GM12878 (cell line): Measurements from ENCODE around the gene NT5M.

Experiments
- CBX5 ChIP-seq: sonication (generic); IDR thresholded peaks from 2 replicates; pipeline ENCODE4 v1.6.1; 2016; ENCODE audit warnings: low read depth, moderate library complexity, mild to moderate bottlenecking, inconsistent platforms
- EP300 ChIP-seq, 2 experiments: fragments of 150-350 bp in 1 of 2; IDR thresholded peaks; 2 replicates each; pipeline ENCODE4 v1.6.1; 2011 to 2012; ENCODE audit warnings: low read depth in 2 of 2, low read length in 2 of 2, borderline replicate concordance in 1 of 2, improper control_type of control experiment in 1 of 2, inconsistent platforms in 1 of 2; ENCODE audit not compliant: control insufficient read depth in 1 of 2
- ESRRA ChIP-seq: IDR thresholded peaks from 2 replicates; pipeline ENCODE4 v1.6.1; 2012; ENCODE audit warnings: mild to moderate bottlenecking, low read length, improper control_type of control experiment
- FOXM1 ChIP-seq: IDR thresholded peaks from 2 replicates; pipeline ENCODE4 v1.6.1; 2012; ENCODE audit warnings: low read depth, mild to moderate bottlenecking, inconsistent platforms, low read length, moderate library complexity
- HCFC1 ChIP-seq: fragments of 150-350 bp; IDR thresholded peaks from 2 replicates; pipeline ENCODE4 v1.6.1; 2014; ENCODE audit warnings: low read length
- POLR2A ChIP-seq: IDR thresholded peaks from 2 replicates; pipeline ENCODE4 v1.6.1; 2011; ENCODE audit warnings: low read depth, mild to moderate bottlenecking, low read length
- POLR2AphosphoS2 ChIP-seq: IDR thresholded peaks from 2 replicates; pipeline ENCODE4 v1.6.1; 2011; ENCODE audit warnings: low read depth, mild to moderate bottlenecking, low read length, improper control_type of control experiment, moderate library complexity
- TCF12 ChIP-seq: IDR thresholded peaks from 2 replicates; pipeline ENCODE4 v1.6.1; 2011; ENCODE audit warnings: low read depth, mild to moderate bottlenecking, low read length
- ZNF384 ChIP-seq: IDR thresholded peaks from 2 replicates; pipeline ENCODE4 v1.6.1; 2012; ENCODE audit warnings: low read depth, mild to moderate bottlenecking, low read length, improper control_type of control experiment, borderline replicate concordance
- TF ChIP-seq, protein P1 (sequence below), 3 experiments: IDR thresholded peaks in 2 of 3; conservative IDR thresholded peaks in 1 of 3; 2 replicates each; pipeline ENCODE4 v1.5.1; 2011; ENCODE audit warnings: low read depth in 3 of 3, low read length in 3 of 3, mild to moderate bottlenecking in 3 of 3, control low read depth in 2 of 3, moderate library complexity in 2 of 3, inconsistent platforms in 1 of 3, mixed read lengths in 1 of 3; ENCODE audit not compliant: control insufficient read depth in 2 of 3, insufficient read depth in 1 of 3; ENCODE audit errors: extremely low read depth in 1 of 3
- TF ChIP-seq, protein P2 (sequence below): fragments of 450-650 bp; IDR thresholded peaks from 2 replicates; pipeline ENCODE4 v1.6.1; 2014; ENCODE audit warnings: mild to moderate bottlenecking
- TF ChIP-seq, protein P3 (sequence below): IDR thresholded peaks from 2 replicates; pipeline ENCODE4 v1.6.1; 2012; ENCODE audit warnings: low read depth, low read length, improper control_type of control experiment
- TF ChIP-seq, protein P4 (sequence below): fragments of 450-650 bp; IDR thresholded peaks from 2 replicates; pipeline ENCODE4 v1.6.1; 2017; ENCODE audit warnings: mild to moderate bottlenecking, moderate library complexity

GRCh38 chr17:17326275-17326875 lies 23.2 kb downstream of the NT5M start:
- TF ChIP-seq CBX5 (no peak), TCF12 (no peak), HCFC1 (no peak), EP300 (IDR thresholded peaks at IDR 0.05; ENCODE audit: borderline replicate concordance in 1 of 2, control insufficient read depth in 1 of 2, low read depth in 2 of 2, low read length in 2 of 2) (no peak), POLR2AphosphoS2 (no peak), FOXM1 (no peak), POLR2A (no peak), ESRRA (no peak), ZNF384 (no peak)
- TF ChIP-seq, protein P1, sequence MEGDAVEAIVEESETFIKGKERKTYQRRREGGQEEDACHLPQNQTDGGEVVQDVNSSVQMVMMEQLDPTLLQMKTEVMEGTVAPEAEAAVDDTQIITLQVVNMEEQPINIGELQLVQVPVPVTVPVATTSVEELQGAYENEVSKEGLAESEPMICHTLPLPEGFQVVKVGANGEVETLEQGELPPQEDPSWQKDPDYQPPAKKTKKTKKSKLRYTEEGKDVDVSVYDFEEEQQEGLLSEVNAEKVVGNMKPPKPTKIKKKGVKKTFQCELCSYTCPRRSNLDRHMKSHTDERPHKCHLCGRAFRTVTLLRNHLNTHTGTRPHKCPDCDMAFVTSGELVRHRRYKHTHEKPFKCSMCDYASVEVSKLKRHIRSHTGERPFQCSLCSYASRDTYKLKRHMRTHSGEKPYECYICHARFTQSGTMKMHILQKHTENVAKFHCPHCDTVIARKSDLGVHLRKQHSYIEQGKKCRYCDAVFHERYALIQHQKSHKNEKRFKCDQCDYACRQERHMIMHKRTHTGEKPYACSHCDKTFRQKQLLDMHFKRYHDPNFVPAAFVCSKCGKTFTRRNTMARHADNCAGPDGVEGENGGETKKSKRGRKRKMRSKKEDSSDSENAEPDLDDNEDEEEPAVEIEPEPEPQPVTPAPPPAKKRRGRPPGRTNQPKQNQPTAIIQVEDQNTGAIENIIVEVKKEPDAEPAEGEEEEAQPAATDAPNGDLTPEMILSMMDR (IDR thresholded peaks at IDR 0.05 in 2 of 3, conservative IDR thresholded peaks at IDR 0.05 in 1 of 3; ENCODE audit: control insufficient read depth in 2 of 3, extremely low read depth in 1 of 3, insufficient read depth in 1 of 3, low read depth in 3 of 3, low read length in 3 of 3), result no peak
- TF ChIP-seq, protein P2, sequence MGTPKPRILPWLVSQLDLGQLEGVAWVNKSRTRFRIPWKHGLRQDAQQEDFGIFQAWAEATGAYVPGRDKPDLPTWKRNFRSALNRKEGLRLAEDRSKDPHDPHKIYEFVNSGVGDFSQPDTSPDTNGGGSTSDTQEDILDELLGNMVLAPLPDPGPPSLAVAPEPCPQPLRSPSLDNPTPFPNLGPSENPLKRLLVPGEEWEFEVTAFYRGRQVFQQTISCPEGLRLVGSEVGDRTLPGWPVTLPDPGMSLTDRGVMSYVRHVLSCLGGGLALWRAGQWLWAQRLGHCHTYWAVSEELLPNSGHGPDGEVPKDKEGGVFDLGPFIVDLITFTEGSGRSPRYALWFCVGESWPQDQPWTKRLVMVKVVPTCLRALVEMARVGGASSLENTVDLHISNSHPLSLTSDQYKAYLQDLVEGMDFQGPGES, result no peak
- TF ChIP-seq, protein P3, sequence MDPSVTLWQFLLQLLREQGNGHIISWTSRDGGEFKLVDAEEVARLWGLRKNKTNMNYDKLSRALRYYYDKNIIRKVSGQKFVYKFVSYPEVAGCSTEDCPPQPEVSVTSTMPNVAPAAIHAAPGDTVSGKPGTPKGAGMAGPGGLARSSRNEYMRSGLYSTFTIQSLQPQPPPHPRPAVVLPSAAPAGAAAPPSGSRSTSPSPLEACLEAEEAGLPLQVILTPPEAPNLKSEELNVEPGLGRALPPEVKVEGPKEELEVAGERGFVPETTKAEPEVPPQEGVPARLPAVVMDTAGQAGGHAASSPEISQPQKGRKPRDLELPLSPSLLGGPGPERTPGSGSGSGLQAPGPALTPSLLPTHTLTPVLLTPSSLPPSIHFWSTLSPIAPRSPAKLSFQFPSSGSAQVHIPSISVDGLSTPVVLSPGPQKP, result no peak
- TF ChIP-seq, protein P4, sequence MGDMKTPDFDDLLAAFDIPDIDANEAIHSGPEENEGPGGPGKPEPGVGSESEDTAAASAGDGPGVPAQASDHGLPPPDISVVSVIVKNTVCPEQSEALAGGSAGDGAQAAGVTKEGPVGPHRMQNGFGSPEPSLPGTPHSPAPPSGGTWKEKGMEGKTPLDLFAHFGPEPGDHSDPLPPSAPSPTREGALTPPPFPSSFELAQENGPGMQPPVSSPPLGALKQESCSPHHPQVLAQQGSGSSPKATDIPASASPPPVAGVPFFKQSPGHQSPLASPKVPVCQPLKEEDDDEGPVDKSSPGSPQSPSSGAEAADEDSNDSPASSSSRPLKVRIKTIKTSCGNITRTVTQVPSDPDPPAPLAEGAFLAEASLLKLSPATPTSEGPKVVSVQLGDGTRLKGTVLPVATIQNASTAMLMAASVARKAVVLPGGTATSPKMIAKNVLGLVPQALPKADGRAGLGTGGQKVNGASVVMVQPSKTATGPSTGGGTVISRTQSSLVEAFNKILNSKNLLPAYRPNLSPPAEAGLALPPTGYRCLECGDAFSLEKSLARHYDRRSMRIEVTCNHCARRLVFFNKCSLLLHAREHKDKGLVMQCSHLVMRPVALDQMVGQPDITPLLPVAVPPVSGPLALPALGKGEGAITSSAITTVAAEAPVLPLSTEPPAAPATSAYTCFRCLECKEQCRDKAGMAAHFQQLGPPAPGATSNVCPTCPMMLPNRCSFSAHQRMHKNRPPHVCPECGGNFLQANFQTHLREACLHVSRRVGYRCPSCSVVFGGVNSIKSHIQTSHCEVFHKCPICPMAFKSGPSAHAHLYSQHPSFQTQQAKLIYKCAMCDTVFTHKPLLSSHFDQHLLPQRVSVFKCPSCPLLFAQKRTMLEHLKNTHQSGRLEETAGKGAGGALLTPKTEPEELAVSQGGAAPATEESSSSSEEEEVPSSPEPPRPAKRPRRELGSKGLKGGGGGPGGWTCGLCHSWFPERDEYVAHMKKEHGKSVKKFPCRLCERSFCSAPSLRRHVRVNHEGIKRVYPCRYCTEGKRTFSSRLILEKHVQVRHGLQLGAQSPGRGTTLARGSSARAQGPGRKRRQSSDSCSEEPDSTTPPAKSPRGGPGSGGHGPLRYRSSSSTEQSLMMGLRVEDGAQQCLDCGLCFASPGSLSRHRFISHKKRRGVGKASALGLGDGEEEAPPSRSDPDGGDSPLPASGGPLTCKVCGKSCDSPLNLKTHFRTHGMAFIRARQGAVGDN, result no peak
